NOMO-1 treated with DMSO at 0.1 percent for 48 hours (cell line): ENCODE measurements around the gene SPAG4.

ENCODE experiments used
- DNase-seq: peaks from one replicate; lab custom pipeline; 2025; ENCODE audit not compliant: unreplicated experiment; lab: John Stamatoyannopoulos, UW

The SPAG4 gene

DNA sequence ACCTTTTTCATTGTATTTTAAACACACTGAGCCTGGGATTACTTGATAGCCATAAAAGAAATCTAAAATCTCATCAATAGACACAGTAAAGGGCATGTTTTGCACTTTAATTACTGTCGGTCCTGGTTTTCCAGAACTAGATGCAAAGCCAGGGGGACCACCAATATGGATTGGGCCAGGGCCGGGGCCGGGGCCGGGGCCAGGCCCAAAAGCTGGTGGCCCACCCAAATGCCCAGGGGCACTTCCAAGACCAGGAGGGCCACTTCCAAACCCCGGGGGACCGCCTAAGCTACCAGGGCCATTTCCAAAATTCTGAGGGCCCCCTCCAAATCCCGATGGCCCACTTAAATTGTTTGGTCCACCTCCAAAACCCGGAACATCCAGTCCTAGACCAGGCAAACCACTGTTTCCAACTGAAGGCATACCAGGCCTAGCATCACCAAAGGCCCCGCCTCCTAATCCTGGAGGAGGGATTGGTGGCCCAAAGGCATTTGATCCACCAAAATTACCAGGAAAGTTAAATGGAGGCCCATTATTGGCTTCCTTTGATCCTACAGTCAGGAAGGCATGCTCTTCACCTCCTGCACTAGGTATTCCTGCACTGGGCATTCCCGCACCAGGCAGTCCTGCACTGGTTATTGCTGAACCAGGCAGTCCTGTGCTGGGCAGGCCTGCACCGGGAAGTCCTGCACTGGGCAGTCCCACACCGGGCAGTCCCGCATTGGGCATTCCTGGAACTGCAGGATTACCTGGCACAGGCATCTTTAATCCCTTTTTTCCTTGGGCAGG lies 37.2 kb downstream of the SPAG4 start:
- no peak for DNase-seq

- no peak for DNase-seq
Measured at GRCh38 chr20:35653430-35653734, 37.8 kb downstream of the SPAG4 start.

- no peak for DNase-seq
Measured at GRCh38 chr20:35653893-35654292, 38.3 kb downstream of the SPAG4 start.

DNA sequence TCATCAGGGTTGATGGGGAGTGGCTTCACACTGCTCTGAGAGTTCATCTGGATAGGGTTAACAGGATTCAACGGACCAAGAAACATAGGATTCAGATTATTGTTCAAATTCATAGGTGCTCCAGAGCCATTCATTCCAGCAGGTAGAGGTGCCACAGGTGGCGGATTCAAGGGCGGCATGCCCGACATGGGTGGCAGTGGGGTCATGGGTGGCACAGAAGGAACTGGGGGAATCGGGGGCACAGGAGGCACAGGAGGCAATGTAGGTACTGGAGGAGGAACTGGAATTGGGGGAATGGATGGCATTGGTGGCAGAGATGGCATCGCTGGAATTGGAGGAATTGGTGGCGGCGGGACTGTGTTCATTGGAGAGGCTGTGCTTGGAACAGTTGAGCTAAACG lies 38.8 kb downstream of the SPAG4 start:
- no peak for DNase-seq

GRCh38 chr20:35657271-35657670 lies 41.6 kb downstream of the SPAG4 start:
- DNase-seq: no peak

DNA sequence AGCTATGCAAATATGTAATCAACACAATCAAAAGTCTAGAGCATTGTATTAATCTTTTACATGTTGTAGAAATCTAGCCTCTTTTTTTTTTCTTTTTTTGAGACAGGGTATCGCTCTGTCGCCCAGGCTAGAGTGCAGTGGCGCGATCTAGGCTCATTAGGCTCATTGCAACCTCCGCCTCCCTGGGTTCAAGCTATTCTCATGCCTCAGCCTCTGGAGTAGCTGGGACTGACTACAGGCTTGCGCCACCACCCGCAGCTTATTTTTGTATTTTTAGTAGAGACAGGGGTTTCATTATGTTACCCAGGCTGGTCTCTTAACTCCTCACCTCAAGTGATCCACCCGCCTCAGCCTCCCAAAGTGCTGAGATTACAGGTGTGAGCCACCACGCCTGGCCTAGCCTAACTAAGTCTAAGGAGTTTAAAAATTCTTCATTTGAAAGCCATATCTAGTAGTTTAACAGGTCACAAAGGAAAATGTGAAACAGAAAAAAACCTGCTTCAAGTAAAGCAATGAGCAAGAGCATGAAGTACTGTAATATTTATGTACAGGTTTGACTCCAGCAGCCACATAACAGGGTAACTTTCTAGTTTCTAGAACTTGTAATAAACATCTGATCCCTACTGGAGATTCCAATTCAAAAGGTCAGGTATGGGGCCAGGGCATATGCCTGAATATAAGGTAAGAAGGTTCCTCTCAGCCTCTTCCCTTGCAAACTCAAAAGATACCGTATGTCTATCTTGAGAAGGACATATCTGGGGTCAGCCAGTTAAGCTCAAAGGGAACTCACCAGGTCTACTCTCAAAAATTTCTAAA lies 44.7 kb downstream of the SPAG4 start:
- no peak for DNase-seq

DNA sequence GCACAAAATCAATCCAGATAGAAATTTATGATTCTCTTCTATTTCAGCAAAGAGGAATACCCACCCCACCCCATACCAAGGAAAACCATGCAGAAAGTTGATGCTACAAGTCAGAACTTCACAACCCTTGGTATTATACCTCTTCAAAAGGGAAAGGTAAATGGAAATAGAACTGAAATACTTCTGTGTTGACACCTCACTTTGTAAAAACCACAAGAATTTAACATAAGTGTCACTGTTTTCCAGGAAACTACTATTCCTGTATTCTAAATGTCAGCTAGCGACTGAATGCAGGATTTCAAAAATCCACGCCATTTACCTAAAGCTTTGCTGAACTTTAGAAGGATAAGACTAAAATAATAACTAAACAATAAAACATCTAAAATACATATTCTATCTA lies 45.4 kb downstream of the SPAG4 start:
- no peak for DNase-seq

- no peak for DNase-seq
Measured at GRCh38 chr20:35661908-35662307, 46.3 kb downstream of the SPAG4 start.

- no peak for DNase-seq
Measured at GRCh38 chr20:35662551-35662950, 46.9 kb downstream of the SPAG4 start.

DNA sequence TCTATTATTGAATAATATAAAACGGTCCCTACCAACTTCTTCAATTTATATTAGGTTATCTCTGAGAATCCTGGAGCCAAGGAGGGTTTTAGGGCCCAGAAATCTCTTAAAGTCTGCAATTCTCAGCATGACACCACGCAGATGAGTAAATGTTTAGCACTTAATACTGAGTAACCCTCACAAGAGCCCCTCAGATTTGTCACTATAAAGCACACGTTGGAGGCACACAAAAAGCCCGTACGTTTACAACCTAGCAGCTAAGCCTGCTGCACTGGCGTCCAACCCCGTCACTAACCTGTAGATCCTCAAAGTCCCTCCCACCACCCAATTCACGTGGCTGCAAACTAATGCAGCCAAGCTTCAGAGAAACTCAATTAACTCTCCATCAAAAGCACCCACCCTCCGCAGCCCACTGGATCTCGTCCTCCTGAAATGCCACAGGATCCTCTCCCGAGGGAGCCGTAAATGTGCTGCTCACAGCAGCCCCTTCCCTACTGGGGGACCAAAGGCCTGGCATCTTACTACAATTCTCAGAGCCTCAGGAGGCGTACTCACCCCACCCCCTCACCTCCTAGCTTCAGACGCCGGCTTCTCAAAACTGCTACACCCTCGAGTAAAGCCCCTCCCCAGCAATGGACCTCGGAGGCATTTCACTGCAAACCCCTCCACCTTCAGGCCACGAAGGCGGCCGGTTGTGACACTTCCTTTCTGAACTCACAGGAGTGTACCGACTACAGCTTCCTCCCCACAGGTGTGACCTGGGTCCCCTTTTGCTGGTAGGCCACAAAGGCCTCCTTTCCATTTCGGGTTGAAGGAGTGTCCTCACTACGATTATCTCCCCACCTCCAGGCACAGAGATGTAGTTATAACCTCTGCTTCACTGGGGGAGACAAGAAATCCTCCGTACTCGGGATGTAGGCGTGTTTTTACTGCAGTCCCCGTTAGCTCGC lies 48.2 kb downstream of the SPAG4 start:
- DNase-seq: peak; percentile 50

GRCh38 chr20:35664466-35665206 lies 49.0 kb downstream of the SPAG4 start, which contains the start of the genes CPNE1 and RBM12:
Gene CPNE1, minus strand, starts transcription at chr20:35664900. Its CDS starts 31,977 bp downstream, at chr20:35632923.
Gene RBM12, minus strand, starts transcription at chr20:35664900. Its CDS starts 9,578 bp downstream, at chr20:35655322.
- DNase-seq: peak; percentile 91

DNA sequence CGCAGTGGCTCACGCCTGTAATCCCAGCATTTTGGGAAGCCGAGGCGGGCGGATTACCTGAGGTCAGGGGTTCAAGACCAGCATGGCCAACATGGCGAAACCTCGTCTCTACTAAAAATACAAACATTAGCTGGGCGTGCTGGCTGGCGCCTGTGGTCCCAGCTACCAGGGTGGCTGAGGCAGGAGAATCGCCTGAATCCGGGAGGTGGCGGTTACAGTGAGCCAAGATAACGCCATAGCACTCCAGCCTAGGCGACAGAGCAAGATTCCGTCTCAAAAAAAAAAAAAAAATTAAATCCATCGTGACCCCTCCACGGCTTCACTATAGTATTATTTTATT lies 50.3 kb downstream of the SPAG4 start:
- DNase-seq: no peak

DNA sequence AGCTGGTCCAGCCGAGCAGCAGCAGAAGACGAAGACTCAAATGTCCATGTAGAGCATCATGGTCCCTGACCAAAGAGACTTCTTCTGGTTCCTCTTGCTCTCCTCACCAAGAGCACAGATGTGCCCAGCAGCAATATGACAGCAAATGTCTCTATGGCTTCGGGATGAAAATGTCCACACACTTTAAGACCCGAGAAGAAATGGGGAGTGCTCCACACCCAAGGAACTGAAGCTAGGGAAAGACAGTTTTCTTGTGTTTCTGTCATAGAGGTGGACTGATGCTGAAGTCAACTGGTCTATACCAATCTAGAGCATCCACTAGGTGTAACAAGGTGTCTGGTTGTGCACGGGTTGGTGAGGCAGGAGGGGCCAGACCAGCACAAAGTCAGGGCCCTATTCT lies 53.6 kb downstream of the SPAG4 start:
- no peak for DNase-seq

DNA sequence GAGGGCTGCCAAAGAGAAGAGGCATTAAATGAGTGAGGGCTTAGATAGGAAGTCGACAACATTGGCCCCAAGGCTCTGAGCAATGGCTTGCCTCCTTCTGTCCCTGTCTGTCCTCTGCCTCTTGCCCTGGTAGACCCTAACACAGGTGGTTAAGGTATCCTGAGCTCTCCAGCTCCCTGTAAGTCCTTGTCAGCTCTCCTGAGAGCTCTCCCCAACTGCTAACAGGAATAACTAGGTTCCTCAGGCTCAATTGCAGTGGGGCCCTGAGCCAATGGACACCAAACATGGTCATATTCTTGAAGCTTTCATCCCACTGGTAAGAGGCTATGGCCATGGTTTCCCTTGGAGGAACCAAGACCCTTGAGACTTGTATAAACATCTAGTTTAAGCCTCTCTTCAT lies 54.1 kb downstream of the SPAG4 start:
- DNase-seq: no peak
